HEK293T (cell line): Measurements from ENCODE around the gene GIPC2.

ENCODE experiments used
- BHLHE40 ChIP-seq: fragments of 450-650 bp; IDR thresholded peaks from 2 replicates; pipeline ENCODE4 v1.6.1; 2016; ENCODE audit warnings: mild to moderate bottlenecking, moderate library complexity, borderline replicate concordance
- CTBP1 ChIP-seq: fragments of 450-650 bp; IDR thresholded peaks from 2 replicates; pipeline ENCODE4 v1.6.1; 2016; ENCODE audit warnings: borderline replicate concordance
- ELF4 ChIP-seq: fragments of 450-650 bp; IDR thresholded peaks from 2 replicates; pipeline ENCODE4 v1.6.1; 2017; ENCODE audit warnings: antibody characterized with exemption
- FOXA1 ChIP-seq: fragments of 450-650 bp; IDR thresholded peaks from 2 replicates; pipeline ENCODE4 v1.6.1; 2016; ENCODE audit warnings: mild to moderate bottlenecking
- FOXM1 ChIP-seq: fragments of 450-650 bp; IDR thresholded peaks from 2 replicates; pipeline ENCODE4 v1.6.1; 2017; ENCODE audit warnings: mild to moderate bottlenecking, borderline replicate concordance
- HDGF ChIP-seq: fragments of 450-650 bp; IDR thresholded peaks from 2 replicates; pipeline ENCODE4 v1.6.1; 2017; ENCODE audit warnings: antibody characterized with exemption, borderline replicate concordance
- L3MBTL2 ChIP-seq: fragments of 450-650 bp; conservative IDR thresholded peaks from 2 replicates; pipeline ENCODE4 v1.6.1; 2016; ENCODE audit warnings: mild to moderate bottlenecking
- SUZ12 ChIP-seq: fragments of 450-650 bp; IDR thresholded peaks from 2 replicates; pipeline ENCODE4 v1.6.1; 2016; ENCODE audit warnings: mild to moderate bottlenecking
- TARDBP ChIP-seq: fragments of 450-650 bp; IDR thresholded peaks from 2 replicates; pipeline ENCODE4 v1.6.1; 2016
- TF ChIP-seq, protein P1 (sequence below): fragments of 450-650 bp; IDR thresholded peaks from 2 replicates; pipeline ENCODE4 v1.6.1; 2016

DNA sequence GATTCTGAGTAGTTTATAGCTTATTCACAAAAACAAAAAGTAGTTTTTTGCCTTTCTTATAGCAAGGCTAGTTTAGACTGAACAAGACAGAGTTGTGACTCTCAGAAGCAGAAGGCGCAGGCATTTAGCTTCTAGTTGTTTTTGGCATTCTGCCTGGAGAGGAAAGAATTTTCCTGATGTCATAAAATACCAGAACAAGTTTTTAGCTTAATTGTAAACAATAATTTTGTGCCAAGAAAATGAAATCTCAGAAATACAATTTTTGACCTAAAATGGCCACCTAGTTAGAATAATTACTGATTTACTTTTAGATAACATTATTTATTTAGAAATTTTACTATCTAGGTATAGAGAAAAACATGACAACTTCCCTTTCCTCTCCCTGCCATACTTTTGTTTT lies 40.0 kb upstream of the GIPC2 start:
- TF ChIP-seq, protein P1, sequence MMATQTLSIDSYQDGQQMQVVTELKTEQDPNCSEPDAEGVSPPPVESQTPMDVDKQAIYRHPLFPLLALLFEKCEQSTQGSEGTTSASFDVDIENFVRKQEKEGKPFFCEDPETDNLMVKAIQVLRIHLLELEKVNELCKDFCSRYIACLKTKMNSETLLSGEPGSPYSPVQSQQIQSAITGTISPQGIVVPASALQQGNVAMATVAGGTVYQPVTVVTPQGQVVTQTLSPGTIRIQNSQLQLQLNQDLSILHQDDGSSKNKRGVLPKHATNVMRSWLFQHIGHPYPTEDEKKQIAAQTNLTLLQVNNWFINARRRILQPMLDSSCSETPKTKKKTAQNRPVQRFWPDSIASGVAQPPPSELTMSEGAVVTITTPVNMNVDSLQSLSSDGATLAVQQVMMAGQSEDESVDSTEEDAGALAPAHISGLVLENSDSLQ: no peak
- no peak for TF ChIP-seq L3MBTL2
- no peak for TF ChIP-seq HDGF
- TF ChIP-seq ELF4: no peak; the same call in 1 of the 2 replicates
- no peak for TF ChIP-seq SUZ12
- TF ChIP-seq CTBP1: no peak
- TF ChIP-seq BHLHE40: no peak
- no peak for TF ChIP-seq FOXA1
- no peak for TF ChIP-seq TARDBP
- no peak for TF ChIP-seq FOXM1
